ENCODE measurements around the gene CA5A.

DNA sequence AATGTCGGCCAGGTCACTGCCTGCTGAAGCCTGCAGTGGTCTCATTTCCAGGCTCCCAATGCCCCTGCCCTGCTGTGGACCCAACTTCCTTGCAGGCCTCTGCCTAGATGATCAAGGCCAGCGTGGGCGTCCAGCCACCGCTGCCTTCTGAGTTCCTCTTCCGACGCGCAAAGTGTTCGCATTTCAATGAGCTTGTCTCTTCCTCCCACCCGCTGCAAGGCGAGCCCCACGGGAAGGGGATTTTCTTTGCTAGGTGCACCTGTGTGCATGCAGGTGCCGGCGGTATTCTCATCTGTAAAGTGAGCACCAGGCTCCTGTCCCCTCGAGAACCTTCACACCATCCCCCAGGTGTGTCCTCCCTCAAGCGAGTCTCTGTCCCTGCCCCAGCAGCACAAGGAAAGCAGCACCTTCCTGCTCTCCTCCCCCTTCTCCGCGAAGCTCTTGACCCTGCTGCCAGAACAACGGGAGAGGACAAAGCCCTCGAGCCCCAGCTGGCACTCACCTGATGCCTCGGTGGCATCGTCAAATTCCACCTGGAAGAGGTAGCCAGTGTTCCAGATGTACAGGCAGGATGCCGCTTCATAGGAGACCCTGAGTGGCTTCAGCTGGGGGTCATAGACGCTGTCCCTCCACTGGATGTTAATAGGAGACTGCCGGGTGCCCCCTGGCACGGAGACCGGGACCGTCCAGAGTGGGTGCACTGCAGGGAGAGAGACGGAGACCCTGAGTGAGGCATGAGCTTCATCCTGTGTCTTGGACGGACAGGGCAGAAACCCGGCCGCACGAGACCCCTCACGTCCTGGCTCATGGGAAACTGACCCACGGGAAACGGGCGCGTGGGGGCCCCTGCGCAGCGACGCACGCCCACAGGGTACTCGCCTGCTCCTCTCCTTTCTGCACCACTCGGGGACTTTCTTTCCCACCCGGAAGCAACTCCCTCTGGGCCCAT, 9.8 kb downstream of the CA5A start:
- TF ChIP-seq CTCF (IDR thresholded peaks at IDR 0.05), result no peak
- no peak for TF ChIP-seq POLR2A (IDR thresholded peaks at IDR 0.05)
- no peak for TF ChIP-seq POLR2AphosphoS5 (IDR thresholded peaks at IDR 0.05)
